ENCODE results near the gene CHM. TPM values are rescaled to one million over a fixed set of nuclear protein-coding genes. Genes with fewer than 3 reads are reported as not detected.
A peak's percentile ranks its signal among the peaks of the same experiment; 100 is the strongest.

Gene CHM
- total and polyA plus RNA-seq, 2 of the 8 experiments (the other 6 are each of a cell fraction or from before 2014, with no cell fraction given): 8.6 to 15.5 TPM

GRCh38 chrX:86047174-86047935, at the start of gene CHM (continued):
- TF ChIP-seq RAD21 (IDR thresholded peaks at IDR 0.05 in 1 of 2, conservative IDR thresholded peaks at IDR 0.05 in 1 of 2; ENCODE audit: low read depth in 2 of 2, low read length in 2 of 2) (no peak), PHF8 (conservative IDR thresholded peaks at IDR 0.05; ENCODE audit: low read depth, low read length) (peak; percentile 66), RNF2 (IDR thresholded peaks at IDR 0.05; ENCODE audit: borderline replicate concordance, low read depth, low read length, missing control alignments, poor library complexity, severe bottlenecking) (no peak), SIX5 (IDR thresholded peaks at IDR 0.05; ENCODE audit: low read depth, low read length) (peak; percentile 57), NRF1 (IDR thresholded peaks at IDR 0.05; ENCODE audit: low read depth, low read length) (no peak), JUN (IDR thresholded peaks at IDR 0.05; ENCODE audit: low read depth, low read length) (no peak), EP300 (IDR thresholded peaks at IDR 0.05; ENCODE audit: borderline replicate concordance in 1 of 2, low read depth in 2 of 2, low read length in 2 of 2) (no peak), SP2 (IDR thresholded peaks at IDR 0.05; ENCODE audit: low read length) (no peak), POLR2AphosphoS5 (IDR thresholded peaks at IDR 0.05; ENCODE audit: low read depth, low read length) (peak; percentile 66), KDM1A (IDR thresholded peaks at IDR 0.05; ENCODE audit: borderline replicate concordance, low read length) (no peak), CEBPB (IDR thresholded peaks at IDR 0.05; ENCODE audit: low read depth, low read length) (no peak), EZH2 (IDR thresholded peaks at IDR 0.05; ENCODE audit: low read depth, low read length, severe bottlenecking) (no peak), CHD2 (IDR thresholded peaks at IDR 0.05; ENCODE audit: low read length) (no peak), CREB1 (IDR thresholded peaks at IDR 0.05) (no peak), SAP30 (IDR thresholded peaks at IDR 0.05; ENCODE audit: insufficient read depth, insufficient replicate concordance, low read length) (peak; percentile 32), POLR2A (IDR thresholded peaks at IDR 0.05; ENCODE audit: control extremely low read depth in 1 of 2, low read depth in 2 of 2, low read length in 2 of 2) (peak; percentile 61 to 86), CBX5 (IDR thresholded peaks at IDR 0.05; ENCODE audit: low read depth, low read length) (no peak), YY1 (IDR thresholded peaks at IDR 0.05; ENCODE audit: low read depth, low read length) (peak; percentile 94), KDM4A (IDR thresholded peaks at IDR 0.05; ENCODE audit: low read depth, low read length, severe bottlenecking) (no peak), FOSL1 (IDR thresholded peaks at IDR 0.05; ENCODE audit: insufficient read depth, low read depth, low read length) (no peak), TAF1 (IDR thresholded peaks at IDR 0.05; ENCODE audit: low read depth, low read length) (peak; percentile 91), RBBP5 (IDR thresholded peaks at IDR 0.05; ENCODE audit: borderline replicate concordance, low read depth, low read length) (peak; percentile 80; the same call in 1 of the 2 replicates), JUND (IDR thresholded peaks at IDR 0.05; ENCODE audit: low read length) (no peak), TAF7 (optimal IDR thresholded peaks at IDR 0.05; ENCODE audit: borderline replicate concordance, low read depth, low read length) (peak; percentile 18), POU5F1 (IDR thresholded peaks at IDR 0.05; ENCODE audit: low read depth, low read length) (no peak)
